CD4-positive, alpha-beta T cell treated with Interleukin-17A for 4 hours (primary cell): ENCODE measurements around the gene SGCG.

Source experiments
- DNase-seq: peaks from one replicate; pipeline ENCODE4 v3.0.0-alpha.2; 2020; ENCODE audit warnings: mixed read lengths

Gene SGCG

GRCh38 chr13:23344931-23345595 lies 164.3 kb downstream of the SGCG start:
- DNase-seq, result no peak

- no peak for DNase-seq
Measured at GRCh38 chr13:23347601-23348000, 166.8 kb downstream of the SGCG start.

- DNase-seq, result no peak
Measured at GRCh38 chr13:23348262-23349127, 167.7 kb downstream of the SGCG start.

- DNase-seq, result no peak
Measured at GRCh38 chr13:23349161-23349897, 168.6 kb downstream of the SGCG start.

- DNase-seq, result no peak
Measured at GRCh38 chr13:23350009-23350408, 169.2 kb downstream of the SGCG start.

- DNase-seq, result no peak
Measured at GRCh38 chr13:23352161-23352560, 171.4 kb downstream of the SGCG start.

GRCh38 chr13:23354520-23354919 lies 173.7 kb downstream of the SGCG start:
- no peak for DNase-seq

GRCh38 chr13:23356368-23356767 lies 175.6 kb downstream of the SGCG start:
- no peak for DNase-seq

GRCh38 chr13:23357349-23357748 lies 176.6 kb downstream of the SGCG start:
- DNase-seq, result no peak

- no peak for DNase-seq
Measured at GRCh38 chr13:23359882-23360281, 179.1 kb downstream of the SGCG start.

- DNase-seq, result no peak
Measured at GRCh38 chr13:23365652-23366051, 184.9 kb downstream of the SGCG start.

GRCh38 chr13:23367907-23368306 lies 187.1 kb downstream of the SGCG start:
- DNase-seq, result no peak

- no peak for DNase-seq
Measured at GRCh38 chr13:23372264-23372906, 191.6 kb downstream of the SGCG start.
